Esophagus squamous epithelium (tissue), 5 donors: ENCODE measurements around the gene PLIN5. TPM values are rescaled to one million over a fixed set of nuclear protein-coding genes. Genes with fewer than 3 reads are reported as not detected.

Experiments
- DNase-seq: peaks from one replicate; lab custom pipeline; 2025; lab: John Stamatoyannopoulos, UW
- H3K27ac ChIP-seq, 4 donors: fragments of 200-600 bp; sonication (generic); one replicate each; pipeline ENCODE4 v1.5.1; 2016 to 2019; ENCODE audit warnings: mild to moderate bottlenecking in 1 of 4
- H3K27me3 ChIP-seq, 4 donors: fragments of 200-600 bp; sonication (generic); 1 replicate in 3 of 4; 2 replicates in 1 of 4; pipeline versions ENCODE4 v1.5.1 to v1.6.0; 2017 to 2021; ENCODE audit warnings: antibody characterized with exemption in 1 of 4
- H3K36me3 ChIP-seq, 3 donors: fragments of 200-600 bp; sonication (generic); one replicate each; pipeline ENCODE4 v1.5.1; 2016 to 2019
- H3K4me1 ChIP-seq, 3 donors: fragments of 200-600 bp; sonication (generic); one replicate each; pipeline ENCODE4 v1.5.1; 2017 to 2019
- H3K4me3 ChIP-seq, 4 donors: fragments of 200-600 bp; sonication (generic); 1 replicate in 3 of 4; 2 replicates in 1 of 4; pipeline ENCODE4 v1.5.1; 2016 to 2019; ENCODE audit warnings: mild to moderate bottlenecking in 2 of 4, moderate library complexity in 1 of 4
- H3K9me3 ChIP-seq, 3 donors: fragments of 200-600 bp; sonication (generic); one replicate each; pipeline ENCODE4 v1.5.1; 2016 to 2019
- CTCF ChIP-seq, 6 experiments: fragments of 450-650 bp in 4 of 6; fragments of 200-600 bp in 2 of 6; sonication (generic) in 2 of 6; IDR thresholded peaks; one replicate each; pipeline ENCODE4 v1.5.1; 2016 to 2019; ENCODE audit warnings: antibody characterized with exemption in 6 of 6, mild to moderate bottlenecking in 4 of 6, moderate library complexity in 4 of 6
- POLR2A ChIP-seq, 4 donors: fragments of 450-650 bp; IDR thresholded peaks; one replicate each; pipeline ENCODE4 v1.6.1; 2017; ENCODE audit warnings: antibody characterized with exemption in 4 of 4, mild to moderate bottlenecking in 4 of 4, moderate library complexity in 3 of 4
- WGBS, 2 donors: methylation state at CpG; one replicate each; pipeline ENCODE4 v1.1.5; 2018; 5-methylcytosine and 5-hydroxymethylcytosine counted together
- intact Hi-C: fragments of 100-400 bp; cut with DNase I; formaldehyde crosslinking; loops from one replicate; pipeline ENCODE4 v1.15.0; 2022
- total RNA-seq, 4 donors: library from RNA; depleted of rRNA; stranded (reverse); fragments of >200 nt; gene quantifications; one replicate each; pipeline ENCODE4 v1.1.0, GENCODE V29; 2016
- donor health status: DM: yes; HTN: yes; CAD: no.

Gene PLIN5
- total RNA-seq, 4 donors from 2014 or later: 1.9 to 12.9 (median 5.2) TPM

- Histone ChIP-seq H3K36me3 (peaks cover 8 to 53% (median 35%) of the 10 kb centered on the region in 3 donors), H3K4me1 (no peaks in the 10 kb centered on the region), H3K27me3 (no peaks in the 10 kb centered on the region), H3K27ac (no peak overlapping the region), H3K4me3 (no peak overlapping the region), H3K9me3 (no peaks in the 10 kb centered on the region)
- WGBS, 2 donors: 87 to 95% methylated on average over 18 to 33 of the region's 34 CpGs
- no peak for DNase-seq
- intact Hi-C loops: no loop called here
- TF ChIP-seq POLR2A (IDR thresholded peaks at IDR 0.05) (no peak), CTCF (IDR thresholded peaks at IDR 0.05) (no peak)
These were observed 29.2 kb downstream of the PLIN5 start for GRCh38 chr19:4505570-4506448.

GRCh38 chr19:4504891-4505569 is 30.0 kb downstream of the PLIN5 start:
- Histone ChIP-seq H3K27me3 (no peaks in the 10 kb centered on the region), H3K36me3 (peaks cover 8 to 61% (median 38%) of the 10 kb centered on the region in 3 donors), H3K9me3 (no peaks in the 10 kb centered on the region), H3K27ac (no peak overlapping the region), H3K4me1 (no peaks in the 10 kb centered on the region), H3K4me3 (no peak overlapping the region)
- intact Hi-C loops: no loop called here
- 70 to 81% methylated on average over 5 to 15 of the region's 15 CpGs for WGBS, 2 donors
- DNase-seq: no peak
- no peak for TF ChIP-seq POLR2A (IDR thresholded peaks at IDR 0.05)
- TF ChIP-seq CTCF (IDR thresholded peaks at IDR 0.05): no peak

GRCh38 chr19:4504297-4504701 is 30.7 kb downstream of the PLIN5 start:
- Histone ChIP-seq H3K27me3 (no peaks in the 10 kb centered on the region), H3K4me1 (no peaks in the 10 kb centered on the region), H3K4me3 (no peak overlapping the region), H3K36me3 (peaks cover 8 to 68% (median 38%) of the 10 kb centered on the region in 3 donors), H3K9me3 (no peaks in the 10 kb centered on the region), H3K27ac (no peak overlapping the region)
- no peak for DNase-seq
- WGBS, 2 donors: 57 to 65% methylated on average over 4 to 5 of the region's 23 CpGs
- TF ChIP-seq POLR2A (IDR thresholded peaks at IDR 0.05) (no peak), CTCF (IDR thresholded peaks at IDR 0.05) (no peak)
- intact Hi-C loops: no loop called here

- Histone ChIP-seq H3K36me3 (peaks cover 9 to 73% (median 40%) of the 10 kb centered on the region in 3 donors), H3K9me3 (no peaks in the 10 kb centered on the region), H3K4me3 (no peak overlapping the region), H3K27ac (no peak overlapping the region), H3K27me3 (no peaks in the 10 kb centered on the region), H3K4me1 (no peaks in the 10 kb centered on the region)
- no peak for DNase-seq
- WGBS, 2 donors: 60 to 95% methylated on average over 1 to 4 of the region's 10 CpGs
- TF ChIP-seq POLR2A (IDR thresholded peaks at IDR 0.05) (no peak), CTCF (IDR thresholded peaks at IDR 0.05) (no peak)
- intact Hi-C loops: no loop called here
These were observed 31.2 kb downstream of the PLIN5 start for GRCh38 chr19:4503825-4504170.
